ENCODE results near the gene RASGRF1.
"Not testable (repeated sequence)": the region's sequence is repeated elsewhere in the genome, so short reads cannot be mapped to it uniquely, and the experiment has no call there.

RASGRF1 gene

GRCh38 chr15:79003896-79004295, 86.7 kb downstream of the RASGRF1 start:
- DNase-seq, result no peak

GRCh38 chr15:79003301-79003700, 87.3 kb downstream of the RASGRF1 start:
- DNase-seq, result no peak

GRCh38 chr15:79002581-79002980, 88.0 kb downstream of the RASGRF1 start:
- DNase-seq, result no peak

GRCh38 chr15:78999636-79000035, 90.9 kb downstream of the RASGRF1 start:
- no peak for DNase-seq

GRCh38 chr15:78998526-78998925, 92.1 kb downstream of the RASGRF1 start:
- no peak for DNase-seq

GRCh38 chr15:78997981-78998499, 92.5 kb downstream of the RASGRF1 start:
- no peak for DNase-seq

- no peak for DNase-seq
Measured at GRCh38 chr15:78996894-78997275, 93.7 kb downstream of the RASGRF1 start.

GRCh38 chr15:78995921-78996893, 94.4 kb downstream of the RASGRF1 start:
- no peak for DNase-seq

GRCh38 chr15:78995161-78995560, 95.4 kb downstream of the RASGRF1 start:
- DNase-seq, result not testable (repeated sequence)

- no peak for DNase-seq
Measured at GRCh38 chr15:78993931-78994530, 96.5 kb downstream of the RASGRF1 start.

GRCh38 chr15:78993257-78993930, 97.2 kb downstream of the RASGRF1 start:
- DNase-seq, result no peak

- no peak for DNase-seq
Measured at GRCh38 chr15:78992416-78993256, 97.9 kb downstream of the RASGRF1 start.

- DNase-seq, result no peak
Measured at GRCh38 chr15:78991879-78992278, 98.7 kb downstream of the RASGRF1 start.

GRCh38 chr15:78991476-78991875, 99.1 kb downstream of the RASGRF1 start:
- DNase-seq, result no peak

- no peak for DNase-seq
Measured at GRCh38 chr15:78990278-78990677, 100.3 kb downstream of the RASGRF1 start.

- DNase-seq, result no peak
Measured at GRCh38 chr15:78989701-78990240, 100.8 kb downstream of the RASGRF1 start.

GRCh38 chr15:78988361-78988911, 102.1 kb downstream of the RASGRF1 start:
- no peak for DNase-seq

GRCh38 chr15:78987556-78988360, 102.8 kb downstream of the RASGRF1 start:
- DNase-seq, result no peak

- no peak for DNase-seq
Measured at GRCh38 chr15:78985859-78986475, 104.6 kb downstream of the RASGRF1 start.

GRCh38 chr15:78984041-78984440, 106.5 kb downstream of the RASGRF1 start:
- DNase-seq, result no peak
